ENCODE results near the gene PLXNB3. TPM values are rescaled to one million over a fixed set of nuclear protein-coding genes. Genes with fewer than 3 reads are reported as not detected.

PLXNB3 gene
- total RNA-seq, 1 experiment from 2014 or later: 5.0 TPM

GRCh38 chrX:153791104-153791852 is 27.2 kb downstream of the PLXNB3 start:
- DNase-seq (ENCODE audit: low read depth): no peak

- no peak for DNase-seq (ENCODE audit: low read depth)
Measured at GRCh38 chrX:153792368-153792767, 28.3 kb downstream of the PLXNB3 start.

- peak; percentile 38 for DNase-seq (ENCODE audit: low read depth)
Measured at GRCh38 chrX:153793291-153793690, 29.2 kb downstream of the PLXNB3 start.

- peak; percentile 89 for DNase-seq (ENCODE audit: low read depth)
Measured at GRCh38 chrX:153794018-153794896, 30.2 kb downstream of the PLXNB3 start, which contains the start of the genes IDH3G and SSR4. TSS of gene IDH3G (minus strand) at chrX:153794375. CDS start at chrX:153794326, 49 bp downstream. TSS of gene SSR4 (plus strand) at chrX:153794668. CDS start at chrX:153794688, 20 bp downstream.

GRCh38 chrX:153794897-153795816 is 31.1 kb downstream of the PLXNB3 start:
- DNase-seq (ENCODE audit: low read depth): no peak

GRCh38 chrX:153797415-153798015 is 33.5 kb downstream of the PLXNB3 start:
- no peak for DNase-seq (ENCODE audit: low read depth)

GRCh38 chrX:153799326-153799725 is 35.3 kb downstream of the PLXNB3 start:
- no peak for DNase-seq (ENCODE audit: low read depth)

GRCh38 chrX:153800177-153800722 is 36.2 kb downstream of the PLXNB3 start:
- no peak for DNase-seq (ENCODE audit: low read depth)

- DNase-seq (ENCODE audit: low read depth): no peak
Measured at GRCh38 chrX:153800746-153801145, 36.7 kb downstream of the PLXNB3 start.

- DNase-seq (ENCODE audit: low read depth): no peak
Measured at GRCh38 chrX:153801669-153802068, 37.6 kb downstream of the PLXNB3 start.

GRCh38 chrX:153802513-153803045 is 38.5 kb downstream of the PLXNB3 start:
- DNase-seq (ENCODE audit: low read depth): no peak

GRCh38 chrX:153803211-153804099 is 39.4 kb downstream of the PLXNB3 start:
- no peak for DNase-seq (ENCODE audit: low read depth)

- no peak for DNase-seq (ENCODE audit: low read depth)
Measured at GRCh38 chrX:153804100-153804595, 40.1 kb downstream of the PLXNB3 start.

GRCh38 chrX:153804621-153805020 is 40.6 kb downstream of the PLXNB3 start:
- no peak for DNase-seq (ENCODE audit: low read depth)

GRCh38 chrX:153805436-153805835 is 41.4 kb downstream of the PLXNB3 start:
- DNase-seq (ENCODE audit: low read depth): no peak

- DNase-seq (ENCODE audit: low read depth): no peak
Measured at GRCh38 chrX:153806999-153807575, 43.0 kb downstream of the PLXNB3 start.

GRCh38 chrX:153807976-153808375 is 43.9 kb downstream of the PLXNB3 start:
- DNase-seq (ENCODE audit: low read depth): no peak

GRCh38 chrX:153812220-153812619 is 48.2 kb downstream of the PLXNB3 start:
- DNase-seq (ENCODE audit: low read depth): no peak

- no peak for DNase-seq (ENCODE audit: low read depth)
Measured at GRCh38 chrX:153813161-153813560, 49.1 kb downstream of the PLXNB3 start.
